ENCODE results near the gene IL17RB.

DNA sequence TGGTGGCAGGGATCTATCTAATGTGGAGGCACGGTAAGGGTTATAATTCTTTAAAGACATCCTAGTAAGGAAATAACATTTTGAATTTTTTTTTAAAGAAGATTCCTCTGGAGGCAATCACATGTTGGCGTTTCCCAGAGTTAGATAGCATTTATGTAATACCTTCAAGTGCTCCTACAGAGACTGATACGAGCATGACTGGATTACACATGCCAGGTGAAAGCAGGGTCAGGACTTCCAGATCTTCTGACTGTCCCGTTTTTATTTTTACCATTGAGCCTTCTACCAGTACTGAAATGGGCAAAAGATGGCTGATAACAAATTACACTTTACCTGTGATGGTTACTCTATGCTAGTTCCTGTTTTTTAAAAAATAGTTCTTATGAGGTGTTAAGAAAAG, 13.8 kb downstream of the IL17RB start:
- TF ChIP-seq, protein P1, sequence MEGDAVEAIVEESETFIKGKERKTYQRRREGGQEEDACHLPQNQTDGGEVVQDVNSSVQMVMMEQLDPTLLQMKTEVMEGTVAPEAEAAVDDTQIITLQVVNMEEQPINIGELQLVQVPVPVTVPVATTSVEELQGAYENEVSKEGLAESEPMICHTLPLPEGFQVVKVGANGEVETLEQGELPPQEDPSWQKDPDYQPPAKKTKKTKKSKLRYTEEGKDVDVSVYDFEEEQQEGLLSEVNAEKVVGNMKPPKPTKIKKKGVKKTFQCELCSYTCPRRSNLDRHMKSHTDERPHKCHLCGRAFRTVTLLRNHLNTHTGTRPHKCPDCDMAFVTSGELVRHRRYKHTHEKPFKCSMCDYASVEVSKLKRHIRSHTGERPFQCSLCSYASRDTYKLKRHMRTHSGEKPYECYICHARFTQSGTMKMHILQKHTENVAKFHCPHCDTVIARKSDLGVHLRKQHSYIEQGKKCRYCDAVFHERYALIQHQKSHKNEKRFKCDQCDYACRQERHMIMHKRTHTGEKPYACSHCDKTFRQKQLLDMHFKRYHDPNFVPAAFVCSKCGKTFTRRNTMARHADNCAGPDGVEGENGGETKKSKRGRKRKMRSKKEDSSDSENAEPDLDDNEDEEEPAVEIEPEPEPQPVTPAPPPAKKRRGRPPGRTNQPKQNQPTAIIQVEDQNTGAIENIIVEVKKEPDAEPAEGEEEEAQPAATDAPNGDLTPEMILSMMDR (IDR thresholded peaks at IDR 0.05): no peak
- TF ChIP-seq POLR2A (IDR thresholded peaks at IDR 0.05): no peak
